Measurements from ENCODE around the gene ANKH.

ANKH gene

GRCh38 chr5:14659821-14660607 lies 211.6 kb downstream of the ANKH start:
- no peak for DNase-seq

- no peak for DNase-seq
Observed at GRCh38 chr5:14656898-14657297, 214.7 kb downstream of the ANKH start.

GRCh38 chr5:14655146-14655741 lies 216.3 kb downstream of the ANKH start:
- DNase-seq = no peak

All from CD4-positive, alpha-beta T cell treated with Interleukin-1 beta for 1 hour (primary cell).